ENCODE data around the gene ZNF345. TPM values are rescaled to one million over a fixed set of nuclear protein-coding genes. Genes with fewer than 3 reads are reported as not detected.

Gene ZNF345
- total RNA-seq = 4.7 and 5.3 TPM in 2 replicates

DNA sequence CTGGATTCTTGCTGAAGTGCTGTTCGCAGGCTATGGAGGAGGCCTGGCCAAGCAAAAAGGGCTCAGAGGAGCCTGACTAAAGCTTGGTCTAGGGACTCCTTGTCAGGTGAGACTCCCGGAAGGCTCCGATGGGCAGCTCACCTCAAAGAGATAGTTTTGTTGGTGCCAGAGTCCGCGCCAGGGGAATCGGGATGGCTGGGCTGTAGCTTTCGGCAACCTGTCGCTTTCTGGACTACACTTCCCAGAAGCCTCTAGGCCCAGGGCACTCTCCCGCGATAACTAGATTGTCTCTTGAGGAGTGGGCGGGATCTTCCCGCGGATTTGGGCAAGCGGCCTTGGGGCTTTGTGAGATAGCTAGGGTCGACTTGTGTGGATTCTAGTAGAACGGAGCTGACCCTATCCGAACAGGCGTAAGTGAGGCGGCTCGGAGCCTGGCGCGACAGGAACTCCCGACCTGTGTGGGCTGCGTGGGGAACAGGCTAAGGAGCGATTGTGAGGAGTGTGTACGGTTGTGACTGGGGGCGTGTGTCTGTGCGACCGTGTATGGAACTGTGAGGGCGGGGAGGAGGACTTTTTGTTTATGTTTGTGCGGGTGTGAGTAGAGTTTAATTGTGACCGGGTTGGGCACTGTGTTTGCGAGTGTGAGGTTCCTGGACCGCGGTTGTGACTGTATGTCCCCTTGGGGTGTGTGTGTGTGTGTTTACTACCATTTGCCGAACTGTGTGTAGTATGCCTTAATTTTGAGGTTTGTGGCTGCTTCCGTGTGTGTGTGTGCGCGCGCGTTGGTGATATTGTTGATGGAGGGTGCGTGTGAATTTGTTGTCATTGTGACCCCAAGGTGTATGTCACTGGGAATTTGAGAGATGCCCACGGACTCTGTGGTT, at the start of gene ZNF345:
ZNF345 (plus strand) TSS at position 318 of the 884 bp plus-strand sequence. CDS start 25,955 bp downstream, outside the sequence.
- H3K27me3 ChIP-seq (ENCODE audit: insufficient read depth, low read length) = no peaks in the 10 kb centered on the region
- H3K27ac ChIP-seq (ENCODE audit: low read depth, low read length) = peak within 1 kb of the TSS; percentile 75
- no peaks in the 10 kb centered on the region for H4K20me1 ChIP-seq (ENCODE audit: insufficient read depth, low read length)
- H2AFZ ChIP-seq (ENCODE audit: low read length) = peak within 1 kb of the TSS; percentile 100
- H3K4me2 ChIP-seq (ENCODE audit: insufficient read depth, low read length) = peak within 1 kb of the TSS; percentile 99
- TF ChIP-seq, protein P1, sequence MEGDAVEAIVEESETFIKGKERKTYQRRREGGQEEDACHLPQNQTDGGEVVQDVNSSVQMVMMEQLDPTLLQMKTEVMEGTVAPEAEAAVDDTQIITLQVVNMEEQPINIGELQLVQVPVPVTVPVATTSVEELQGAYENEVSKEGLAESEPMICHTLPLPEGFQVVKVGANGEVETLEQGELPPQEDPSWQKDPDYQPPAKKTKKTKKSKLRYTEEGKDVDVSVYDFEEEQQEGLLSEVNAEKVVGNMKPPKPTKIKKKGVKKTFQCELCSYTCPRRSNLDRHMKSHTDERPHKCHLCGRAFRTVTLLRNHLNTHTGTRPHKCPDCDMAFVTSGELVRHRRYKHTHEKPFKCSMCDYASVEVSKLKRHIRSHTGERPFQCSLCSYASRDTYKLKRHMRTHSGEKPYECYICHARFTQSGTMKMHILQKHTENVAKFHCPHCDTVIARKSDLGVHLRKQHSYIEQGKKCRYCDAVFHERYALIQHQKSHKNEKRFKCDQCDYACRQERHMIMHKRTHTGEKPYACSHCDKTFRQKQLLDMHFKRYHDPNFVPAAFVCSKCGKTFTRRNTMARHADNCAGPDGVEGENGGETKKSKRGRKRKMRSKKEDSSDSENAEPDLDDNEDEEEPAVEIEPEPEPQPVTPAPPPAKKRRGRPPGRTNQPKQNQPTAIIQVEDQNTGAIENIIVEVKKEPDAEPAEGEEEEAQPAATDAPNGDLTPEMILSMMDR (IDR thresholded peaks at IDR 0.05; ENCODE audit: extremely low read depth, low read depth, low read length) = no peak
- peak; percentile 94 for DNase-seq (ENCODE audit: insufficient read length, low spot score, missing footprints)
- H3K4me3 ChIP-seq (ENCODE audit: insufficient read depth, low read length) = peak within 1 kb of the TSS; percentile 99
- H3K4me1 ChIP-seq (ENCODE audit: insufficient read depth, low read length) = peaks cover 9% of the 10 kb centered on the region
- no peaks in the 10 kb centered on the region for H3K36me3 ChIP-seq (ENCODE audit: insufficient read depth, low read length)
- H3K79me2 ChIP-seq (ENCODE audit: insufficient read depth, low read length) = peaks cover 11% of the 10 kb centered on the region
- H3K9me3 ChIP-seq (ENCODE audit: low read depth, low read length) = no peaks in the 10 kb centered on the region

GRCh38 chr19:36805364-36805763, 45.3 kb upstream of the ZNF345 start:
- H4K20me1 ChIP-seq (ENCODE audit: insufficient read depth, low read length) = no peaks in the 10 kb centered on the region
- DNase-seq (ENCODE audit: insufficient read length, low spot score, missing footprints) = no peak
- H3K36me3 ChIP-seq (ENCODE audit: insufficient read depth, low read length) = peaks cover 32% of the 10 kb centered on the region
- H3K79me2 ChIP-seq (ENCODE audit: insufficient read depth, low read length) = peaks cover 7% of the 10 kb centered on the region
- no peaks in the 10 kb centered on the region for H3K4me1 ChIP-seq (ENCODE audit: insufficient read depth, low read length)
- no peaks in the 10 kb centered on the region for H3K9me3 ChIP-seq (ENCODE audit: low read depth, low read length)
- no peak overlapping the region for H3K4me3 ChIP-seq (ENCODE audit: insufficient read depth, low read length)
- no peak overlapping the region for H3K4me2 ChIP-seq (ENCODE audit: insufficient read depth, low read length)
- TF ChIP-seq, protein P1 (IDR thresholded peaks at IDR 0.05; ENCODE audit: extremely low read depth, low read depth, low read length) = no peak
- no peaks in the 10 kb centered on the region for H3K27me3 ChIP-seq (ENCODE audit: insufficient read depth, low read length)
- no peak overlapping the region for H3K27ac ChIP-seq (ENCODE audit: low read depth, low read length)
- no peak overlapping the region for H2AFZ ChIP-seq (ENCODE audit: low read length)

- TF ChIP-seq, protein P1 (IDR thresholded peaks at IDR 0.05; ENCODE audit: extremely low read depth, low read depth, low read length) = no peak
- no peak overlapping the region for H2AFZ ChIP-seq (ENCODE audit: low read length)
- H3K79me2 ChIP-seq (ENCODE audit: insufficient read depth, low read length) = peaks cover 7% of the 10 kb centered on the region
- no peaks in the 10 kb centered on the region for H3K27me3 ChIP-seq (ENCODE audit: insufficient read depth, low read length)
- H3K27ac ChIP-seq (ENCODE audit: low read depth, low read length) = no peak overlapping the region
- H3K4me3 ChIP-seq (ENCODE audit: insufficient read depth, low read length) = no peak overlapping the region
- no peaks in the 10 kb centered on the region for H3K4me1 ChIP-seq (ENCODE audit: insufficient read depth, low read length)
- no peaks in the 10 kb centered on the region for H4K20me1 ChIP-seq (ENCODE audit: insufficient read depth, low read length)
- DNase-seq (ENCODE audit: insufficient read length, low spot score, missing footprints) = no peak
- H3K9me3 ChIP-seq (ENCODE audit: low read depth, low read length) = peaks cover 4% of the 10 kb centered on the region
- no peak overlapping the region for H3K4me2 ChIP-seq (ENCODE audit: insufficient read depth, low read length)
- peaks cover 31% of the 10 kb centered on the region for H3K36me3 ChIP-seq (ENCODE audit: insufficient read depth, low read length)
These were observed 43.6 kb upstream of the ZNF345 start for GRCh38 chr19:36807029-36807428.

- Histone ChIP-seq H3K27me3 (ENCODE audit: insufficient read depth, low read length) (no peaks in the 10 kb centered on the region), H3K4me1 (ENCODE audit: insufficient read depth, low read length) (no peaks in the 10 kb centered on the region), H3K79me2 (ENCODE audit: insufficient read depth, low read length) (no peaks in the 10 kb centered on the region), H2AFZ (ENCODE audit: low read length) (no peak overlapping the region), H4K20me1 (ENCODE audit: insufficient read depth, low read length) (no peaks in the 10 kb centered on the region), H3K4me3 (ENCODE audit: insufficient read depth, low read length) (no peak overlapping the region), H3K4me2 (ENCODE audit: insufficient read depth, low read length) (no peak overlapping the region), H3K9me3 (ENCODE audit: low read depth, low read length) (peaks cover 62% of the 10 kb centered on the region), H3K36me3 (ENCODE audit: insufficient read depth, low read length) (peaks cover 59% of the 10 kb centered on the region), H3K27ac (ENCODE audit: low read depth, low read length) (no peak overlapping the region)
- TF ChIP-seq, protein P1 (IDR thresholded peaks at IDR 0.05; ENCODE audit: extremely low read depth, low read depth, low read length) = no peak
- DNase-seq (ENCODE audit: insufficient read length, low spot score, missing footprints) = no peak
These were observed 31.5 kb upstream of the ZNF345 start for GRCh38 chr19:36819130-36819630.

Data from osteoblast (primary cell).